CD4-positive, CD25-positive, alpha-beta regulatory T cell (primary cell): ENCODE results near the gene JDP2. TPM values are rescaled to one million over a fixed set of nuclear protein-coding genes. Genes with fewer than 3 reads are reported as not detected.
A peak's percentile ranks its signal among the peaks of the same experiment; 100 is the strongest.

Experiments
- ATAC-seq, 2 donors: fragments of 150-1000 bp; cut with Tn5 transposase; one replicate each; pipeline ENCODE4 v1.10.0; 2021; ENCODE audit warnings: low read depth in 2 of 2, moderate number of reproducible peaks in 2 of 2, moderate library complexity in 1 of 2
- DNase-seq, 3 donors: peaks; one replicate each; pipeline versions ENCODE4 v3.0.0 to v3.0.0-alpha.2; 2012 to 2022; ENCODE audit warnings: mixed read lengths in 1 of 3
- H3K27ac ChIP-seq: one replicate; pipeline ENCODE4 v1.7.0; 2013; ENCODE audit warnings: mild to moderate bottlenecking, low read length; ENCODE audit not compliant: insufficient read depth, poor library complexity, severe bottlenecking
- H3K27me3 ChIP-seq: one replicate; pipeline ENCODE4 v1.7.0; 2013; ENCODE audit warnings: low read length; ENCODE audit not compliant: control insufficient read depth, insufficient read depth
- H3K36me3 ChIP-seq: one replicate; pipeline ENCODE4 v1.7.0; 2013; ENCODE audit warnings: mild to moderate bottlenecking, low read length, moderate library complexity; ENCODE audit not compliant: control insufficient read depth, insufficient read depth
- H3K4me1 ChIP-seq: 2 replicates; pipeline ENCODE4 v1.7.0; 2013; ENCODE audit warnings: mild to moderate bottlenecking, low read length; ENCODE audit not compliant: insufficient read depth, control insufficient read depth, poor library complexity, severe bottlenecking
- H3K4me3 ChIP-seq: one replicate; pipeline ENCODE4 v1.7.0; 2013; ENCODE audit warnings: low read depth, mild to moderate bottlenecking, low read length, moderate library complexity
- H3K9me3 ChIP-seq, 2 experiments: 1 replicate in 1 of 2; 2 replicates in 1 of 2; pipeline ENCODE4 v1.7.0; 2013; ENCODE audit warnings: low read length in 2 of 2, mild to moderate bottlenecking in 1 of 2, moderate library complexity in 1 of 2; ENCODE audit not compliant: control insufficient read depth in 2 of 2
- H3K27ac Mint-ChIP-seq, 3 donors: one replicate each; pipeline ENCODE4 v1.8.0; 2020 to 2022; ENCODE audit warnings: mild to moderate bottlenecking in 3 of 3, mixed read lengths in 3 of 3, moderate library complexity in 2 of 3
- H3K27me3 Mint-ChIP-seq: one replicate; pipeline ENCODE4 v1.8.0; 2022; ENCODE audit warnings: mild to moderate bottlenecking, mixed read lengths
- H3K36me3 Mint-ChIP-seq: one replicate; pipeline ENCODE4 v1.8.0; 2020; ENCODE audit warnings: mixed read lengths
- H3K4me1 Mint-ChIP-seq, 4 donors: one replicate each; pipeline ENCODE4 v1.8.0; 2020 to 2022; ENCODE audit warnings: mixed read lengths in 4 of 4, mild to moderate bottlenecking in 1 of 4
- H3K4me3 Mint-ChIP-seq, 4 donors: one replicate each; pipeline ENCODE4 v1.8.0; 2020 to 2022; ENCODE audit warnings: mild to moderate bottlenecking in 4 of 4, mixed read lengths in 4 of 4, moderate library complexity in 3 of 4
- H3K9me3 Mint-ChIP-seq, 7 donors: one replicate each; pipeline ENCODE4 v1.8.0; 2020 to 2022; ENCODE audit warnings: mixed read lengths in 7 of 7, mild to moderate bottlenecking in 3 of 7, moderate library complexity in 2 of 7
- polyA plus RNA-seq, 4 donors: library from polyadenylated mRNA; unstranded; fragments of 300-500 nt; fragmentation: Illumina TruSeq; gene quantifications; one replicate each; pipeline ENCODE4 v1.2.3, GENCODE V29; 2021
- total RNA-seq: library from RNA; stranded (reverse); gene quantifications from one replicate; pipeline ENCODE4 v1.2.3, GENCODE V29; 2022

The JDP2 gene
- total and polyA plus RNA-seq, 5 donors from 2014 or later: 0.62 to 0.79 TPM; not detected in 3

- no peaks in the 10 kb centered on the region for H3K36me3 ChIP-seq
- Mint-ChIP-seq H3K4me1 (no peaks in the 10 kb centered on the region), H3K9me3 (peaks cover 0 to 4% (median 2%) of the 10 kb centered on the region in 7 donors), H3K4me3 (no peak overlapping the region), H3K36me3 (no peaks in the 10 kb centered on the region), H3K27me3 (peaks cover 27% of the 10 kb centered on the region), H3K27ac (no peak overlapping the region)
- no peaks in the 10 kb centered on the region for H3K4me1 ChIP-seq
- H3K4me3 ChIP-seq: no peak overlapping the region
- H3K27me3 ChIP-seq: peaks cover 11% of the 10 kb centered on the region
- no peak for DNase-seq
- no peak for ATAC-seq
- H3K27ac ChIP-seq: no peak overlapping the region
- no peaks in the 10 kb centered on the region for H3K9me3 ChIP-seq
These were observed 38.1 kb upstream of the JDP2 start for GRCh38 chr14:75389679-75390078.

- no peaks in the 10 kb centered on the region for H3K4me1 Mint-ChIP-seq
- H3K27me3 ChIP-seq: peaks cover 11% of the 10 kb centered on the region
- DNase-seq (no peak), ATAC-seq (no peak)
- no peaks in the 10 kb centered on the region for H3K4me1 ChIP-seq
- H3K27me3 Mint-ChIP-seq: peaks cover 22% of the 10 kb centered on the region
- no peaks in the 10 kb centered on the region for H3K36me3 ChIP-seq
- H3K36me3 Mint-ChIP-seq: no peaks in the 10 kb centered on the region
- no peaks in the 10 kb centered on the region for H3K9me3 Mint-ChIP-seq
- no peak overlapping the region for H3K4me3 ChIP-seq
- no peak overlapping the region for H3K27ac Mint-ChIP-seq
- no peaks in the 10 kb centered on the region for H3K9me3 ChIP-seq
- no peak overlapping the region for H3K27ac ChIP-seq
- no peak overlapping the region for H3K4me3 Mint-ChIP-seq
These were observed 37.6 kb upstream of the JDP2 start for GRCh38 chr14:75390183-75390582.

DNA sequence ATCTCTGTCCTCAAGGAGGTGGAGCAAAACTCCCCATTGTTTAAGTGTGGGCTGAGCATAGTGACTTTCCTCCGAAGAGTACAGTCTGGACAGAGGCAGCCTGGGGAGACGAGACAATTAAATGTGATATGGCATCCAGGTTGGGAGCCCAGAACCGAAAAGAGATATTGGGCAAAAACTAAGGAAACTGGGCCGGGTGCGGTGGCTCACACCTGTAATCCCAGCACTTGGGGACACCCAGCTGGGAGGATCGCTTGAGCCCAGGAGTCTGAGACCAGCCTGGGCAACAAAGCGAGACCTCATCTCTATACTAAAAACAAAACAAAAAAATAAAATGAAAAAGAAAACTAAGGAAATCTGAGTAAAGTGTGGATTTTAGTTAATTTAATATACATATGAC is 35.9 kb upstream of the JDP2 start:
- Histone ChIP-seq H3K36me3 (no peaks in the 10 kb centered on the region), H3K9me3 (no peaks in the 10 kb centered on the region), H3K27ac (no peak overlapping the region), H3K27me3 (peaks cover 8% of the 10 kb centered on the region), H3K4me3 (no peak overlapping the region), H3K4me1 (no peaks in the 10 kb centered on the region)
- no peak for ATAC-seq
- Mint-ChIP-seq H3K27me3 (peaks cover 14% of the 10 kb centered on the region), H3K9me3 (peaks cover 0 to 1% (median 0%) of the 10 kb centered on the region in 7 donors), H3K4me1 (no peaks in the 10 kb centered on the region), H3K36me3 (no peaks in the 10 kb centered on the region), H3K27ac (no peak overlapping the region), H3K4me3 (no peak overlapping the region)
- DNase-seq: no peak

DNA sequence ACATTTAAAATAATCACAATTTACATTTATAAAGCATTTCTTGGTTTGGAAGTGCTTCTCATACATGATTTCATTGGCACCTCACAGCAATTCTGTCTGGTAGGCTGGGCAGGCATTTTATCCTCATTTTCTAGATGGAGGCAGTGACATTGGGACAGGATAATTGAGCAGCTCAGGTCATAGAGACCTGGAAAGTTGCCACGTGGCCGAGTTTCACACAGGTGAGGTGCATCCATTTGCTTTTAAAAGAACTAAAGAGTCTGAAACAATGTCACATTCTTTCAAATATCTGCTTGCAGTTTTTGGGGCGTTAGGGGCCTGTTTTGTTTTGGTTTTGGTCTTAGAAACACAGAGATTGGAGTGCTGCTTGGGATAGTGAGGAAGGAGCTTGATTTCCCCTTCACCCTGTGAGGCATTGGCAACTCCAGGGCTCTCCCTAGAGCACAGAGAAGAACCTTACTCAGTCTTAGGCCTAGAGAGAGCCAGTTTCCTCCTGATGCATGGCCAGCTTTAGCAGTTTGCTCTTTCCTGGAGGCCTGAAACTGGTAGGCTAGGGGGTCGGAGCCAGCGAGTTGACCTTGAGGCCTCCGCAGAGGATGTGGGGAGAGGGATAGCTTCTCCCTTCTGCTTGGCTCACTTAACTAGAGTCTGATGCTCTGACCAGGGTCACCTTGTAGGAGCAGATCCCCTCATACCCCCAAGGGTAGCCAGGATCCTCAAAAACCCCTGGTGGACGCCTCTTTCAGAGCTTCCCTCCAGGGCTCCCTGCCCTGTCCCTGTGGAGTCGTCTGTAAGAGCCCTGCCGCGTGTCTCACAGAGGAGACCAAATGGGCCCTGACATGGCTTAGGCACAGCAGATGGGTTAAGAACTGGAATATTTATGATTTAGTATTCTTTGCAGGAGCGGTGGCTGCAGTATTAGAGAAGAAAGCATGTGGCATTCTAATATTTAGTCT is 34.9 kb upstream of the JDP2 start:
- H3K4me1 ChIP-seq: no peaks in the 10 kb centered on the region
- H3K9me3 Mint-ChIP-seq: peaks cover 0 to 1% (median 0%) of the 10 kb centered on the region in 7 donors
- H3K4me3 Mint-ChIP-seq: no peak overlapping the region
- DNase-seq (no peak), ATAC-seq (no peak)
- H3K4me1 Mint-ChIP-seq: no peaks in the 10 kb centered on the region
- no peak overlapping the region for H3K4me3 ChIP-seq
- H3K9me3 ChIP-seq: no peaks in the 10 kb centered on the region
- peaks cover 8% of the 10 kb centered on the region for H3K27me3 Mint-ChIP-seq
- H3K27ac Mint-ChIP-seq: no peak overlapping the region
- peaks cover 4% of the 10 kb centered on the region for H3K27me3 ChIP-seq
- H3K27ac ChIP-seq: no peak overlapping the region
- no peaks in the 10 kb centered on the region for H3K36me3 Mint-ChIP-seq
- H3K36me3 ChIP-seq: no peaks in the 10 kb centered on the region

DNA sequence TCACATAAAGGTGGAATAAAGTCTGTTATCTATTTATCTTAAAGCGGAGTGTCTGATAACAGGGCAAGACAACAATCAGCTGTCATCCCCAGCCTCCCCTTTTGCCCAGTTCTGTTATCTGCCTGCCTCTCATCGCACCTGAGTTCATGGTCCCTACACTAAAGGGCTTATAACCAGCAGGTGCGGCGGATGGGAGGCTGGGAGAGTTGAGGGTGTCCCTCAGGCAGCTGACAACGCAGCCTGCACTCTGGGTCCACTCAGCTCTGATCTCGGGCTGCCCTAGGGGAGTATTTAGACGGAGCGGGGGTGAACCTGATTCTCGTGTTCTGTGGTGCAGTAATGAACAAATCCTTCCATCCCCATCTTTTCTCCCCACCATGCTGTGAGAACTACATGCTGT is 34.0 kb upstream of the JDP2 start:
- ATAC-seq (no peak), DNase-seq (no peak)
- Mint-ChIP-seq H3K4me3 (no peak overlapping the region), H3K27me3 (peaks cover 12% of the 10 kb centered on the region), H3K27ac (peak overlapping the region in 1 of 3 donors; percentile 35), H3K4me1 (no peaks in the 10 kb centered on the region), H3K9me3 (peaks cover 0 to 3% (median 0%) of the 10 kb centered on the region in 7 donors), H3K36me3 (no peaks in the 10 kb centered on the region)
- Histone ChIP-seq H3K27ac (no peak overlapping the region), H3K4me3 (no peak overlapping the region), H3K36me3 (no peaks in the 10 kb centered on the region), H3K27me3 (no peaks in the 10 kb centered on the region), H3K9me3 (no peaks in the 10 kb centered on the region), H3K4me1 (no peaks in the 10 kb centered on the region)

GRCh38 chr14:75395862-75396261 is 32.0 kb upstream of the JDP2 start:
- DNase-seq (no peak), ATAC-seq (no peak)
- Histone ChIP-seq H3K4me1 (no peaks in the 10 kb centered on the region), H3K9me3 (no peaks in the 10 kb centered on the region), H3K4me3 (no peak overlapping the region), H3K36me3 (no peaks in the 10 kb centered on the region), H3K27me3 (no peaks in the 10 kb centered on the region), H3K27ac (no peak overlapping the region)
- Mint-ChIP-seq H3K36me3 (no peaks in the 10 kb centered on the region), H3K27ac (no peak overlapping the region), H3K4me1 (no peaks in the 10 kb centered on the region), H3K27me3 (peaks cover 17% of the 10 kb centered on the region), H3K4me3 (no peak overlapping the region), H3K9me3 (peaks cover 0 to 3% (median 0%) of the 10 kb centered on the region in 7 donors)

- no peaks in the 10 kb centered on the region for H3K36me3 Mint-ChIP-seq
- no peak for ATAC-seq
- H3K27ac Mint-ChIP-seq: no peak overlapping the region
These were observed 28.5 kb upstream of the JDP2 start for GRCh38 chr14:75399321-75399720.

More at GRCh38 chr14:75399321-75399720, 28.5 kb upstream of the JDP2 start:
- Mint-ChIP-seq H3K27me3 (peaks cover 22% of the 10 kb centered on the region), H3K9me3 (peaks cover 0 to 3% (median 0%) of the 10 kb centered on the region in 7 donors), H3K4me3 (no peak overlapping the region), H3K4me1 (peaks cover 0 to 2% (median 0%) of the 10 kb centered on the region in 4 donors)
- Histone ChIP-seq H3K27me3 (no peaks in the 10 kb centered on the region), H3K4me1 (no peaks in the 10 kb centered on the region), H3K4me3 (no peak overlapping the region), H3K27ac (no peak overlapping the region), H3K9me3 (no peaks in the 10 kb centered on the region), H3K36me3 (no peaks in the 10 kb centered on the region)
- no peak for DNase-seq
